Adrenal gland (tissue), 5 donors: Measurements from ENCODE around the gene RASSF6.

ENCODE experiments used
- CTCF ChIP-seq, 6 experiments: fragments of 450-650 bp in 4 of 6; fragments of 200-600 bp in 2 of 6; sonication (generic) in 1 of 6; IDR thresholded peaks; 1 replicate in 5 of 6; 2 replicates in 1 of 6; pipeline versions ENCODE4 v1.5.1 to v1.8.0; 2016 to 2021; ENCODE audit warnings: antibody characterized with exemption in 6 of 6, mild to moderate bottlenecking in 2 of 6, moderate library complexity in 1 of 6
- POLR2A ChIP-seq, 2 donors: fragments of 450-650 bp; IDR thresholded peaks; one replicate each; pipeline ENCODE4 v1.6.1; 2017; ENCODE audit warnings: antibody characterized with exemption in 2 of 2, mild to moderate bottlenecking in 2 of 2, moderate library complexity in 1 of 2
- donor health status: DM: no; HTN: no; CAD: no.

GRCh38 chr4:73607375-73608033 lies 12.7 kb downstream of the RASSF6 start:
- TF ChIP-seq POLR2A (IDR thresholded peaks at IDR 0.05) (no peak), CTCF (IDR thresholded peaks at IDR 0.05) (no peak)
